Esophagus squamous epithelium (tissue), 4 donors: ENCODE results near the gene ATP5MC2.

Experiments
- POLR2A ChIP-seq, 4 donors: fragments of 450-650 bp; IDR thresholded peaks; one replicate each; pipeline ENCODE4 v1.6.1; 2017; ENCODE audit warnings: antibody characterized with exemption in 4 of 4, mild to moderate bottlenecking in 4 of 4, moderate library complexity in 3 of 4
- TF ChIP-seq, protein P1 (sequence below), 6 experiments: fragments of 450-650 bp in 4 of 6; fragments of 200-600 bp in 2 of 6; sonication (generic) in 2 of 6; IDR thresholded peaks; one replicate each; pipeline ENCODE4 v1.5.1; 2016 to 2019; ENCODE audit warnings: antibody characterized with exemption in 6 of 6, mild to moderate bottlenecking in 4 of 6, moderate library complexity in 4 of 6

- TF ChIP-seq, protein P1, sequence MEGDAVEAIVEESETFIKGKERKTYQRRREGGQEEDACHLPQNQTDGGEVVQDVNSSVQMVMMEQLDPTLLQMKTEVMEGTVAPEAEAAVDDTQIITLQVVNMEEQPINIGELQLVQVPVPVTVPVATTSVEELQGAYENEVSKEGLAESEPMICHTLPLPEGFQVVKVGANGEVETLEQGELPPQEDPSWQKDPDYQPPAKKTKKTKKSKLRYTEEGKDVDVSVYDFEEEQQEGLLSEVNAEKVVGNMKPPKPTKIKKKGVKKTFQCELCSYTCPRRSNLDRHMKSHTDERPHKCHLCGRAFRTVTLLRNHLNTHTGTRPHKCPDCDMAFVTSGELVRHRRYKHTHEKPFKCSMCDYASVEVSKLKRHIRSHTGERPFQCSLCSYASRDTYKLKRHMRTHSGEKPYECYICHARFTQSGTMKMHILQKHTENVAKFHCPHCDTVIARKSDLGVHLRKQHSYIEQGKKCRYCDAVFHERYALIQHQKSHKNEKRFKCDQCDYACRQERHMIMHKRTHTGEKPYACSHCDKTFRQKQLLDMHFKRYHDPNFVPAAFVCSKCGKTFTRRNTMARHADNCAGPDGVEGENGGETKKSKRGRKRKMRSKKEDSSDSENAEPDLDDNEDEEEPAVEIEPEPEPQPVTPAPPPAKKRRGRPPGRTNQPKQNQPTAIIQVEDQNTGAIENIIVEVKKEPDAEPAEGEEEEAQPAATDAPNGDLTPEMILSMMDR (IDR thresholded peaks at IDR 0.05) = no peak
- no peak for TF ChIP-seq POLR2A (IDR thresholded peaks at IDR 0.05)
Measured at GRCh38 chr12:53713516-53713915, 37.6 kb upstream of the ATP5MC2 start.
